GM18870 (cell line): ENCODE data around the gene POLR2C.

Experiments
- ATAC-seq: cut with Tn5 transposase; IDR thresholded peaks from one replicate; pipeline ENCODE4 v1.9.1; 2021; ENCODE audit warnings: moderate library complexity; ENCODE audit not compliant: unreplicated experiment

Gene POLR2C

DNA sequence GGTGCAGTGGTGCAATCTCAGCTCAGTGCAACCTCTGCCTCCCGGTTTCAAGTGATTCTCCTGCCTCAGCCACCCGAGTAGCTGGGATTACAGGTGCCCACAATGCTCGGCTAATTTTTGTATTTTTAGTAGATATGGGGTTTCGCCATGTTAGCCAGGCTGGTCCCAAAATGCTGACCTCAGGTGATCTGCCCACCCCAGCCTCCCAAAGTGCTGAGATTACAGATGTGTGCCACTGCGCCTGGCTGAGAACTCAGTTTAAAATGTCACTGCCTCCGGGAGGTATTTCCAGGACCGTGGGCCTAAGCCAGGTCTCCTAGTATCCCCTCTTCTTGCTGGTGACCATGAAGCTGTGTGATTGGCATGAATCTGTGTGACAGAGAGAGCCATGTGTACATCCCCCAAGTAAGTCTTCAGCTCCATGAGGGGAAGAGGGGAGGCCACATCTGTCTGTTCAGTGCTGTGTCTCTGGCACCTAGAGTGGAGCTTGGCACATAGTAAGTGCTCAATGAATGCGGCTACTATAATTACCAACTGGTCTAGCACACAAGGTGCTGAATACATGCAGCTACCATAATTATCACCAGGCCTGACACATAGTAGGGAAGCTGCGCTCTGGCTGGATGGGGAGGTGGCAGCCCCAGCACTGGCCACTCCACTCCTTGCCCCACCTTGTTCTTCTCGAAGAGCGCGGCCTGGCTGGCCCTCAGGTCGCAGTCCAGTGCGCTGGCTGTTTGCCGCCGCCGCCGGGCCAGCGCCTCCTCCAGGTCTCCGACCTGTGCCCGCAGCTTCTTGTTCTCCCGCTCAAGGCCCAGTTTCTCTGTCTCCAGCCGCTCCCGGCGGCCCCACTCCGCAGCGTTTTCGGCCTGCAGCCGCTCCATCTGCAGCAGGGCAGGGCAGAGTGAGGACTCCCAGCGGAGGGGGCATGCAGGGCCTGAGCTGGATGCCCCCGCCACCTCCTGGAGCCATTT lies 55.2 kb downstream of the POLR2C start:
- no peak for ATAC-seq

DNA sequence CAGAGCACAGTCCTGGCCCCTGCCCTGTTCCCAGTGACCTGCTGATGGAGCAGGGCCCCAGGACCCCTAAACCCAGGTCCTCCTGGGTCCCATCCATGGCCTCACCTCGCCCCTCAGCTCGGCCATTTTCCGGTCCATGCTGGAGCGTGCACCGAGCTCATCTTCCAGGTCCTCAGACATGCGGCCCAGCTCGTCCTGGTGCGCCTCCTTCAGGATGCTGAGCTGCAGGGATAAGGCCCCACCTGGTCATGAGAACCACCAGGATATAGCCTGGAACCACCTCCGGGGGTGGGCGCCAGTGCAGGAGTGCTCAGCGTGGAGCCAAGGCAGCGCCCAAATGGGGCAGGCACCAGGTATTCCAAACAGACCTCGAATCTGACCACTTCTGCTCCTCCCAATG lies 56.0 kb downstream of the POLR2C start:
- no peak for ATAC-seq

- no peak for ATAC-seq
Observed at GRCh38 chr16:57518922-57519321, 56.4 kb downstream of the POLR2C start.

DNA sequence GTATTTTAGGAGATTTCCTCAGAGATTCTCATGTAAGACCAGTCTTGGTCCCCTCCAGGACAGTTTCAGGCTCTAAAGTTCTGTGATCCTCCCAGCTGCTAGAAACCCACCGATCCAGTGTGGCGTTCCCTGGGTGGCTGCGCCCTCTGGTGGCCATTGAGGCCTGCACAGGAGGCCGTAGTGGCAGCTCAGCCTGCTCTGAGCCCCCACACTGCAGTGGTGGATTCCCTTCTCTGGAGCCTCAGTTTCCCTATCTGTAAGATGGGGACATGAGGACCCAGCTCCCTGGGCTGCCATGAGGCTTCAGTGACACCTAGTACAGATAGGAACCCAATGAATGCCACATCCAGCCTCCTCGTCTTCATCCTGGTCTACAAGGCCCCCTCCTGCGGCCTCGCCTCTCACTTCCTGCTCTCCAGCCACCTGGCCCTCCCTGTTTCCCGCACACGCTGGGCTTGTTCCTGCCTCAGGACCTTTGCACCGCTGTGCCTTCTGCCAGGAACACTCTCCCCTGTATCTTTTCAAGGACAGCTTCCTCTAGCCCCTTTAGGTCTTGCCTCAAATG lies 57.4 kb downstream of the POLR2C start:
- ATAC-seq = no peak
